SK-N-MC (cell line): ENCODE data around the gene PDE11A.

Source experiments
- EZH2 ChIP-seq: fragments of 200-600 bp; sonication (generic); IDR thresholded peaks from one replicate; pipeline ENCODE4 v1.6.1; 2017; ENCODE audit warnings: antibody characterized with exemption
- FOXP2 ChIP-seq: optimal IDR thresholded peaks from 2 replicates; pipeline ENCODE3; 2011; ENCODE audit warnings: mild to moderate bottlenecking, moderate library complexity; ENCODE audit not compliant: insufficient read depth; ENCODE audit errors: extremely low read length, control extremely low read depth
- POLR2AphosphoS5 ChIP-seq: IDR thresholded peaks from 2 replicates; pipeline ENCODE4 v1.6.1; 2012; ENCODE audit warnings: mild to moderate bottlenecking, low read depth, low read length, borderline replicate concordance

- no peak for TF ChIP-seq EZH2
- no peak for TF ChIP-seq POLR2AphosphoS5
- TF ChIP-seq FOXP2: no peak
These were observed 294.1 kb downstream of the PDE11A start for GRCh38 chr2:177778472-177778871.
